GM12891 (cell line): ENCODE data around the gene TTC39C.

Experiments
- DNase-seq: peaks from one replicate; pipeline ENCODE4 v3.0.0; 2011; ENCODE audit warnings: low spot score; ENCODE audit not compliant: insufficient read length
- FAIRE-seq: peaks from 2 replicates; lab custom pipeline; 2011; peaks lifted over from hg19 to GRCh38; lab: Jason Lieb, UNC
- PAX5 ChIP-seq: IDR thresholded peaks from 2 replicates; pipeline ENCODE4 v1.6.1; 2011; ENCODE audit warnings: low read length, moderate library complexity, mild to moderate bottlenecking; ENCODE audit not compliant: insufficient read depth, severe bottlenecking
- POLR2A ChIP-seq: IDR thresholded peaks from 2 replicates; pipeline ENCODE4 v1.6.1; 2011; ENCODE audit warnings: low read depth, low read length, control low read depth
- POLR2AphosphoS5 ChIP-seq: IDR thresholded peaks from 2 replicates; pipeline ENCODE4 v1.6.1; 2011; ENCODE audit warnings: low read depth, low read length, control low read depth
- POU2F2 ChIP-seq: IDR thresholded peaks from 2 replicates; pipeline ENCODE4 v1.6.1; 2011; ENCODE audit warnings: low read depth, mild to moderate bottlenecking, control low read depth, low read length, moderate library complexity
- SPI1 ChIP-seq: IDR thresholded peaks from 2 replicates; pipeline ENCODE4 v1.6.1; 2011; ENCODE audit warnings: low read depth, low read length, control low read depth
- TAF1 ChIP-seq: IDR thresholded peaks from 2 replicates; pipeline ENCODE4 v1.6.1; 2011; ENCODE audit warnings: low read depth, low read length, control low read depth

Gene TTC39C

GRCh38 chr18:24095976-24096375 lies 81.4 kb downstream of the TTC39C start:
- FAIRE-seq = no peak
- no peak for DNase-seq
- TF ChIP-seq SPI1 = no peak
- no peak for TF ChIP-seq TAF1
- no peak for TF ChIP-seq POLR2AphosphoS5
- no peak for TF ChIP-seq POU2F2
- TF ChIP-seq PAX5 = no peak
- no peak for TF ChIP-seq POLR2A

- no peak for DNase-seq
- no peak for TF ChIP-seq PAX5
- TF ChIP-seq TAF1 = no peak
- no peak for TF ChIP-seq POU2F2
- TF ChIP-seq SPI1 = no peak
- no peak for TF ChIP-seq POLR2AphosphoS5
- TF ChIP-seq POLR2A = no peak
- no peak for FAIRE-seq
These were observed 88.9 kb downstream of the TTC39C start for GRCh38 chr18:24103320-24104021.

- FAIRE-seq (no peak), DNase-seq (no peak)
- no peak for TF ChIP-seq POU2F2
These were observed 89.9 kb downstream of the TTC39C start for GRCh38 chr18:24104486-24104885.

GRCh38 chr18:24108641-24109040 lies 94.1 kb downstream of the TTC39C start:
- DNase-seq = no peak
- TF ChIP-seq PAX5 (no peak), SPI1 (no peak), POLR2A (no peak), POU2F2 (no peak), POLR2AphosphoS5 (no peak), TAF1 (no peak)
- FAIRE-seq = no peak

- FAIRE-seq (peak; percentile 13), DNase-seq (no peak)
- TF ChIP-seq POLR2AphosphoS5 (no peak), PAX5 (no peak), SPI1 (no peak), POU2F2 (no peak), POLR2A (no peak), TAF1 (no peak)
These were observed 97.4 kb downstream of the TTC39C start for GRCh38 chr18:24111936-24112335.

GRCh38 chr18:24112464-24112863 lies 97.9 kb downstream of the TTC39C start:
- FAIRE-seq = no peak
- TF ChIP-seq POLR2AphosphoS5 (no peak), PAX5 (no peak), TAF1 (no peak), POU2F2 (no peak), SPI1 (no peak), POLR2A (no peak)
- no peak for DNase-seq

GRCh38 chr18:24112874-24113615 lies 98.5 kb downstream of the TTC39C start:
- no peak for TF ChIP-seq SPI1
- TF ChIP-seq POLR2A = no peak
- TF ChIP-seq POLR2AphosphoS5 = no peak
- no peak for TF ChIP-seq POU2F2
- no peak for TF ChIP-seq TAF1
- TF ChIP-seq PAX5 = no peak
- FAIRE-seq (no peak), DNase-seq (no peak)

GRCh38 chr18:24114924-24115549 lies 100.5 kb downstream of the TTC39C start:
- DNase-seq (no peak), FAIRE-seq (no peak)
- no peak for TF ChIP-seq PAX5
- TF ChIP-seq POLR2AphosphoS5 = no peak
- TF ChIP-seq SPI1 = no peak
- no peak for TF ChIP-seq POU2F2
- TF ChIP-seq TAF1 = no peak
- TF ChIP-seq POLR2A = no peak

GRCh38 chr18:24115628-24116027 lies 101.1 kb downstream of the TTC39C start:
- TF ChIP-seq SPI1 (peak; percentile 48), POLR2A (no peak)
- DNase-seq (no peak), FAIRE-seq (no peak)
